HG03108 (cell line): Measurements from ENCODE around the gene DYNC2H1.
"Not testable (repeated sequence)": the region's sequence is repeated elsewhere in the genome, so short reads cannot be mapped to it uniquely, and the experiment has no call there.

Experiments used
- ATAC-seq: cut with Tn5 transposase; IDR thresholded peaks from one replicate; pipeline ENCODE4 v1.9.1; 2021; ENCODE audit warnings: moderate library complexity; ENCODE audit not compliant: unreplicated experiment

Gene DYNC2H1

GRCh38 chr11:103368145-103368544, 258.9 kb downstream of the DYNC2H1 start:
- no peak for ATAC-seq

GRCh38 chr11:103370076-103370475, 260.9 kb downstream of the DYNC2H1 start:
- no peak for ATAC-seq

- no peak for ATAC-seq
These were observed 263.7 kb downstream of the DYNC2H1 start for GRCh38 chr11:103372906-103373305.

- ATAC-seq = not testable (repeated sequence)
These were observed 265.0 kb downstream of the DYNC2H1 start for GRCh38 chr11:103374227-103374626.

GRCh38 chr11:103378931-103379330, 269.7 kb downstream of the DYNC2H1 start:
- no peak for ATAC-seq

GRCh38 chr11:103380031-103380430, 270.8 kb downstream of the DYNC2H1 start:
- no peak for ATAC-seq

- no peak for ATAC-seq
These were observed 275.4 kb downstream of the DYNC2H1 start for GRCh38 chr11:103384652-103385051.

GRCh38 chr11:103395612-103396011, 286.4 kb downstream of the DYNC2H1 start:
- ATAC-seq = no peak

- ATAC-seq = no peak
These were observed 287.0 kb downstream of the DYNC2H1 start for GRCh38 chr11:103396237-103396636.

- no peak for ATAC-seq
These were observed 288.1 kb downstream of the DYNC2H1 start for GRCh38 chr11:103397369-103397768.

GRCh38 chr11:103398829-103399228, 289.6 kb downstream of the DYNC2H1 start:
- ATAC-seq = no peak

GRCh38 chr11:103406357-103406756, 297.1 kb downstream of the DYNC2H1 start:
- no peak for ATAC-seq

- no peak for ATAC-seq
These were observed 298.4 kb downstream of the DYNC2H1 start for GRCh38 chr11:103407641-103408040.

GRCh38 chr11:103413266-103413888, 304.2 kb downstream of the DYNC2H1 start:
- ATAC-seq = no peak

GRCh38 chr11:103418014-103418413, 308.8 kb downstream of the DYNC2H1 start:
- no peak for ATAC-seq

GRCh38 chr11:103420593-103420992, 311.4 kb downstream of the DYNC2H1 start:
- ATAC-seq = no peak

GRCh38 chr11:103433386-103434072, 324.3 kb downstream of the DYNC2H1 start:
- ATAC-seq = no peak

- ATAC-seq = no peak
These were observed 324.8 kb downstream of the DYNC2H1 start for GRCh38 chr11:103434073-103434411.

- ATAC-seq = no peak
These were observed 327.0 kb downstream of the DYNC2H1 start for GRCh38 chr11:103436131-103436770.

GRCh38 chr11:103441021-103441420, 331.8 kb downstream of the DYNC2H1 start:
- ATAC-seq = no peak

- ATAC-seq = no peak
These were observed 339.7 kb downstream of the DYNC2H1 start for GRCh38 chr11:103448966-103449365.

GRCh38 chr11:103450241-103450640, 341.0 kb downstream of the DYNC2H1 start:
- no peak for ATAC-seq
